Heart left ventricle (tissue), 13 donors: Measurements from ENCODE around the gene NUDT1.

Experiments
- CTCF ChIP-seq, 12 donors: fragments of 200-600 bp; sonication (generic) in 4 of 12; IDR thresholded peaks; one replicate each; pipeline versions ENCODE4 v1.5.0 to v1.8.0; 2018 to 2022; ENCODE audit warnings: antibody characterized with exemption in 12 of 12, mild to moderate bottlenecking in 5 of 12
- POLR2A ChIP-seq, 2 donors: fragments of 450-650 bp; IDR thresholded peaks; one replicate each; pipeline ENCODE4 v1.6.1; 2017; ENCODE audit warnings: antibody characterized with exemption in 2 of 2, mild to moderate bottlenecking in 2 of 2, moderate library complexity in 2 of 2
- donor health status: ischemic (EF 13 %, LVEDD 7.1; RV severe dilation, severe dysfunction).
- donor health status: DM: no; HTN: yes; CAD: no.
- donor health status: DM: no; HTN: no; CAD: no.
- donor health status: ischemic (EF 25% LVEDD 6.9; RV normal size, moderate dysfunction).
- donor health status: ischemic (EF 25% LVEDD 5.7; RV mildly dilated, moderate dysfunction).
- donor health status: ischemic (EF 35%, LVEDD 5.7; RV mildly dilated, moderate dysfunction).
- donor health status: nonischemic (EF 11% LVEDD 7.7; RV severe dilation, severe dysfunction).
- donor health status: DM: yes; HTN: yes; CAD: no.
- donor health status: PGD.
- donor health status: ischemic (EF 29% LVEDD 5.4; RV normal size, mild dysfunction).
- donor health status: nonischemic (EF 23%, LVEDD 6.1; RV moderate dilation, normal function).

GRCh38 chr7:2287745-2288144 lies 45.7 kb downstream of the NUDT1 start:
- TF ChIP-seq CTCF (IDR thresholded peaks at IDR 0.05) (no peak), POLR2A (IDR thresholded peaks at IDR 0.05) (no peak)
